ENCODE results near the gene MTHFD1L.

The MTHFD1L gene

GRCh38 chr6:151059612-151060095 lies 194.2 kb downstream of the MTHFD1L start:
- no peaks in the 10 kb centered on the region for H3K36me3 Mint-ChIP-seq
- no peaks in the 10 kb centered on the region for H3K4me1 Mint-ChIP-seq
- no peaks in the 10 kb centered on the region for H3K27me3 Mint-ChIP-seq
- H3K27ac Mint-ChIP-seq = no peak overlapping the region
- DNase-seq (ENCODE audit: low spot score in 2 of 2) = no peak
- no peak for ATAC-seq (ENCODE audit: low read depth)
- no peak overlapping the region for H3K4me3 Mint-ChIP-seq
- H3K9me3 Mint-ChIP-seq = no peaks in the 10 kb centered on the region

GRCh38 chr6:151060096-151060765 lies 194.7 kb downstream of the MTHFD1L start:
- Mint-ChIP-seq H3K4me3 (no peak overlapping the region), H3K36me3 (no peaks in the 10 kb centered on the region), H3K27ac (no peak overlapping the region), H3K4me1 (no peaks in the 10 kb centered on the region), H3K27me3 (no peaks in the 10 kb centered on the region), H3K9me3 (no peaks in the 10 kb centered on the region)
- no peak for ATAC-seq (ENCODE audit: low read depth)
- no peak for DNase-seq (ENCODE audit: low spot score in 2 of 2)

- Mint-ChIP-seq H3K36me3 (peaks cover 2% of the 10 kb centered on the region), H3K9me3 (no peaks in the 10 kb centered on the region), H3K4me3 (no peak overlapping the region), H3K27me3 (no peaks in the 10 kb centered on the region), H3K4me1 (no peaks in the 10 kb centered on the region), H3K27ac (no peak overlapping the region)
- DNase-seq (ENCODE audit: low spot score in 2 of 2) = no peak
- no peak for ATAC-seq (ENCODE audit: low read depth)
These were observed 195.4 kb downstream of the MTHFD1L start for GRCh38 chr6:151060766-151061531.

GRCh38 chr6:151063352-151063751 lies 197.8 kb downstream of the MTHFD1L start:
- Mint-ChIP-seq H3K9me3 (no peaks in the 10 kb centered on the region), H3K4me3 (no peak overlapping the region), H3K4me1 (no peaks in the 10 kb centered on the region), H3K27me3 (no peaks in the 10 kb centered on the region), H3K36me3 (peaks cover 4% of the 10 kb centered on the region), H3K27ac (no peak overlapping the region)
- DNase-seq (ENCODE audit: low spot score in 2 of 2) = no peak
- ATAC-seq (ENCODE audit: low read depth) = no peak

- H3K9me3 Mint-ChIP-seq = no peaks in the 10 kb centered on the region
- no peak overlapping the region for H3K4me3 Mint-ChIP-seq
- H3K27me3 Mint-ChIP-seq = no peaks in the 10 kb centered on the region
- H3K27ac Mint-ChIP-seq = no peak overlapping the region
- no peak for ATAC-seq (ENCODE audit: low read depth)
- H3K36me3 Mint-ChIP-seq = peaks cover 4% of the 10 kb centered on the region
- DNase-seq (ENCODE audit: low spot score in 2 of 2) = no peak
- no peaks in the 10 kb centered on the region for H3K4me1 Mint-ChIP-seq
These were observed 198.5 kb downstream of the MTHFD1L start for GRCh38 chr6:151063842-151064647.

- no peaks in the 10 kb centered on the region for H3K9me3 Mint-ChIP-seq
These were observed 199.7 kb downstream of the MTHFD1L start for GRCh38 chr6:151065027-151065815.

GRCh38 chr6:151067684-151068596 lies 202.4 kb downstream of the MTHFD1L start:
- Mint-ChIP-seq H3K36me3 (peaks cover 17% of the 10 kb centered on the region), H3K27ac (no peak overlapping the region), H3K27me3 (no peaks in the 10 kb centered on the region), H3K4me1 (peaks cover 5% of the 10 kb centered on the region), H3K4me3 (no peak overlapping the region), H3K9me3 (peaks cover 2% of the 10 kb centered on the region)
- no peak for DNase-seq (ENCODE audit: low spot score in 2 of 2)
- no peak for ATAC-seq (ENCODE audit: low read depth)

More at GRCh38 chr6:151065027-151065815, 199.7 kb downstream of the MTHFD1L start:
- H3K4me1 Mint-ChIP-seq = no peaks in the 10 kb centered on the region
- H3K27ac Mint-ChIP-seq = no peak overlapping the region
- no peaks in the 10 kb centered on the region for H3K27me3 Mint-ChIP-seq
- ATAC-seq (ENCODE audit: low read depth) (no peak), DNase-seq (ENCODE audit: low spot score in 2 of 2) (no peak)
- H3K36me3 Mint-ChIP-seq = peaks cover 14% of the 10 kb centered on the region
- no peak overlapping the region for H3K4me3 Mint-ChIP-seq

GRCh38 chr6:151068761-151069312 lies 203.3 kb downstream of the MTHFD1L start:
- DNase-seq (ENCODE audit: low spot score in 2 of 2) (no peak), ATAC-seq (ENCODE audit: low read depth) (no peak)
- H3K27ac Mint-ChIP-seq = no peak overlapping the region
- no peaks in the 10 kb centered on the region for H3K27me3 Mint-ChIP-seq
- no peak overlapping the region for H3K4me3 Mint-ChIP-seq
- H3K9me3 Mint-ChIP-seq = peaks cover 2% of the 10 kb centered on the region
- peaks cover 20% of the 10 kb centered on the region for H3K36me3 Mint-ChIP-seq
- peaks cover 13% of the 10 kb centered on the region for H3K4me1 Mint-ChIP-seq

GRCh38 chr6:151069641-151070040 lies 204.1 kb downstream of the MTHFD1L start:
- Mint-ChIP-seq H3K4me1 (peaks cover 13% of the 10 kb centered on the region), H3K36me3 (peaks cover 21% of the 10 kb centered on the region), H3K9me3 (peaks cover 2% of the 10 kb centered on the region), H3K27ac (no peak overlapping the region), H3K27me3 (no peaks in the 10 kb centered on the region), H3K4me3 (no peak overlapping the region)
- DNase-seq (ENCODE audit: low spot score in 2 of 2) = no peak
- no peak for ATAC-seq (ENCODE audit: low read depth)

GRCh38 chr6:151070631-151071051 lies 205.1 kb downstream of the MTHFD1L start:
- Mint-ChIP-seq H3K4me1 (peaks cover 13% of the 10 kb centered on the region), H3K4me3 (no peak overlapping the region), H3K27ac (no peak overlapping the region), H3K27me3 (no peaks in the 10 kb centered on the region), H3K36me3 (peaks cover 19% of the 10 kb centered on the region), H3K9me3 (peaks cover 7% of the 10 kb centered on the region)
- DNase-seq (ENCODE audit: low spot score in 2 of 2) (no peak), ATAC-seq (ENCODE audit: low read depth) (no peak)

- no peaks in the 10 kb centered on the region for H3K27me3 Mint-ChIP-seq
- no peak overlapping the region for H3K27ac Mint-ChIP-seq
- H3K9me3 Mint-ChIP-seq = peaks cover 7% of the 10 kb centered on the region
- peaks cover 19% of the 10 kb centered on the region for H3K36me3 Mint-ChIP-seq
- peaks cover 13% of the 10 kb centered on the region for H3K4me1 Mint-ChIP-seq
- DNase-seq (ENCODE audit: low spot score in 2 of 2) (no peak), ATAC-seq (ENCODE audit: low read depth) (no peak)
- H3K4me3 Mint-ChIP-seq = no peak overlapping the region
These were observed 205.8 kb downstream of the MTHFD1L start for GRCh38 chr6:151071295-151071694.

- DNase-seq (ENCODE audit: low spot score in 2 of 2) (no peak), ATAC-seq (ENCODE audit: low read depth) (no peak)
- H3K27me3 Mint-ChIP-seq = no peaks in the 10 kb centered on the region
- H3K36me3 Mint-ChIP-seq = peaks cover 21% of the 10 kb centered on the region
- peaks cover 13% of the 10 kb centered on the region for H3K4me1 Mint-ChIP-seq
- H3K9me3 Mint-ChIP-seq = peaks cover 9% of the 10 kb centered on the region
- H3K27ac Mint-ChIP-seq = no peak overlapping the region
- no peak overlapping the region for H3K4me3 Mint-ChIP-seq
These were observed 207.6 kb downstream of the MTHFD1L start for GRCh38 chr6:151073146-151073545.
